Measurements from ENCODE around the gene TNFRSF11A.

TNFRSF11A gene

DNA sequence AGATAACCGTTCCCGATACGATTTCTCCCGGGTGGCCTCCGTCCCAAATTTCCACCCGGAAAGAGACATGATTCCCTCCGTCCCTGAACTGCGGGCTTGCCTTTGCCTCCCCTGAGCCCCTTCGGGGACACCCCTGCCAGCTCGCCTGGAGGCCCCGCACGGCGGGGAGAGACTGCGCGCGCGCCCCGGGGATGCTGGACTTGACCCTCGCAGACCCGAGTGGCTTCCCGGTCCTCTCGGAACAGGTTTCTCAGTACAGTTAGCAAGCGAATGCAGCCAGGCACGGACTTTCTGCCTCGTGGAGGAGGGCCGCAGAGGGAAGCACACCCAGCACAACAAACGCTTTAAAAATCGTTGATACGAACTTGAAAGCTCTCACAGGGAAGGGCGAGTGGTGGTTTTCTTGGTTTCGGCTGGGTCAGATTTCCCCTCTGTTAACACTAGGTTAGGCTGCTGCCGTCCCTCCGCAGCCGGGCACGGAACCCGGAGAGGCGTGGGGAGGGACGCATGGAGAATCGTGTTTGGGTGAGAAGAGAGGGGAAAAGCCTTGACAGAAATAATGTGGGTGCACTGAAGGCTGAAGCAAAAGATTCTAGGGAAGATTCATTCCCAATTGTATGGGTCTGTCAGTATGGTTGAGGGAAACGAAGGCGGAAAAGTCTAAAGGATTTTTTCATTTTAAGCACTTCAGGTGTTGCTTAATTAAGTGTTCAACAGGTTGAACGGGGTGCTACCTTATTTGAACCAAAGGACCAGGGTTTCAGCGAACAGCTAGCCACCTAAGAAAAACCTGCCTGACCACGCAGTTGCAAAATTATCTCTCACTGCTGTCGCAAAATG lies 916 bp downstream of the TNFRSF11A start:
- peak; percentile 20 for DNase-seq (ENCODE audit: low spot score)

DNA sequence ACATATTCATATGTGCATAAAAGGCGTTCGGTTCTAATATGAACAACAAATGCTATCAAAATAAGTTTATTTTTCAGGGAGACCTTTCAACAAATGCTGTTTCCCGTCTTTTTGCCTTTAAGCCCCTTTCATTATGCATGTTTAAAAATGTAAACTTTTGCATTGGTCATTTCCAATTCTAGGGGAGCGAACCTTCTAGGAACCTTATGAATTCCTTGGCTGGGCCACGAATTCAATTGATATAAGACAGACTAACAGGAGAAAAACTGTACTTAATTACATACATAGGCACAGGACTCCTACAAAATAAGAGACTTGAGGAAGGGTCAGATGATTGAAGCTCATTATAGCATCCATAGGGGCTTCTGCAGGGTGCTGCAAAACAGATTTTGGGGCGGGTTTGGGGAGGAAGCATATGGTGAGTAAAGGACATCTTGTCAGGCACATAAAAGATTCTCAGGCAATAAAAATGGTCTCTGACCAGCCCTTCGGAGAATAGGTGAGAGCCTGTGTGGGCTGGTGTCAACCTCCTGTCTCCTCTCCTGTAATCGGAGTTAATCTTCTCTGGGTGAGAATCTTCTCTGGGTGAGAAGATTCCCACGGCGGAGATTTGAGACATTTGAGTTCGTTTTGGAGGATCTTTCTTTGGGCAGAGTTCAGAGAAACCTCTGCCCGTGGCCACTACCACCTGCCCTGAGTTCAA lies 1.7 kb downstream of the TNFRSF11A start:
- DNase-seq (ENCODE audit: low spot score) = no peak

DNA sequence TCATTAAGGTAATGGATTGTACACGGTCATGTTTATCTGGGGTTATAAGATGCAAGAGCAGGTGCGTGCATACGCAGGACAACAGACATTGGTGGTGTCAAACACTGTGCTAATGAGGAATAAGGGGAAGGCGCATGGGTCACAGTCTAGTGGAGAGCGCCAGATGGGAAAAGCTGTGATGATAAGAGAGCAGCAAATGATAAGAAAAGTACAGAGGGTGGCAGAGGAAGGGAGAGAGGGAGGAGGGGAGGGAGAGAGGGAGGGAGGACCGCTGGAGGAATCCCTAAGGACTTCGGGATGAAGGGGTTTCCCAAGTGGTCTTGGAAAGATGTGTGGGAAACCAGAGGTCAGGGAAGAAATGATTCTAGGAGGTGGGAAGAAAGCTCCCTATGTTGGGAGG lies 2.9 kb downstream of the TNFRSF11A start:
- no peak for DNase-seq (ENCODE audit: low spot score)

DNA sequence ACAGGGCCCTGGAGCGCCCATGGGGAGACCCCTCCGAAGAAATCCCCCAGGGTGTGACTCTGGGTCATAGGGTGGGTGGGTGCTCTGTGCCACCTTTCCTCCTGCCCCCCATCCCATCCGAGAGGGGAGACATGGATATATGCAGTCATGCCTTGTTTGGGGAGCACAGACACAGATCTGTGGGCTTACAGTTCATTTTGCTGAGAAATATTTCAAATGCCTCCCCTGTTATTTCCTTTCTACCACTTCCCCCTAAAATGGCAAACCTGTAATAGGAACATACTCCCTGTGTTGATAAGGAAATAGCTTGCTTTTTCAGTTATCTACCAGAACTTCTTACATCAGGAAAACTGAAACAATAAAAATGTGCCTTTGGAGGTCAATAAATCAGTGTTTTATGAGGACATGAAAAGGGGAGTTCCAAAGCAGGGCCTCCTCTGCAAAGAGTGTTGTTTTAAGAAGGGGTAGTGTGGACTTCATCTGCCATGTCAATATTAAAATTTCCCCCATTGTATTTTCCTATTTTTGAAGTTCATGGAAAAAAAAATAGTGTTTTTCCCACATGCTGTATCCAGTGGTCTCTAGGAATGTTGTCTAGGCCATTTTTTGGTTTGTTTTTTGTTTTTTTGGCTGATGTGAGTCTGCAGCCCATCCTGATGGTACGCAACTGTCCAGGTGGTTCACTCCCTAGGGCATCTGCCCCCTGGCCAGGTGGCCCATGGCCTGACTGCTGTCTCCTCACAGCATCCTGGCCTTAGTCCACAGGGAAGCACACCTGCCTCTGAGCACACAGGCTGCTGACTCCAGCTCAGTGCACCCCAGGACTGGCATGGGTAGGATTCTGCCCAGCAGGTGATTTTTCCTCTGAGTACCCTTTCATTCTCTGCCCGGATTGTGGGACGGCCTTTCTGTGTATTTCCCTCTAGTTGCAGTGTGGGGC lies 3.7 kb downstream of the TNFRSF11A start:
- no peak for DNase-seq (ENCODE audit: low spot score)

- DNase-seq (ENCODE audit: low spot score) = peak; percentile 80
Measured at GRCh38 chr18:62329691-62330454, 4.8 kb downstream of the TNFRSF11A start.

- no peak for DNase-seq (ENCODE audit: low spot score)
Measured at GRCh38 chr18:62330650-62331049, 5.5 kb downstream of the TNFRSF11A start.

DNA sequence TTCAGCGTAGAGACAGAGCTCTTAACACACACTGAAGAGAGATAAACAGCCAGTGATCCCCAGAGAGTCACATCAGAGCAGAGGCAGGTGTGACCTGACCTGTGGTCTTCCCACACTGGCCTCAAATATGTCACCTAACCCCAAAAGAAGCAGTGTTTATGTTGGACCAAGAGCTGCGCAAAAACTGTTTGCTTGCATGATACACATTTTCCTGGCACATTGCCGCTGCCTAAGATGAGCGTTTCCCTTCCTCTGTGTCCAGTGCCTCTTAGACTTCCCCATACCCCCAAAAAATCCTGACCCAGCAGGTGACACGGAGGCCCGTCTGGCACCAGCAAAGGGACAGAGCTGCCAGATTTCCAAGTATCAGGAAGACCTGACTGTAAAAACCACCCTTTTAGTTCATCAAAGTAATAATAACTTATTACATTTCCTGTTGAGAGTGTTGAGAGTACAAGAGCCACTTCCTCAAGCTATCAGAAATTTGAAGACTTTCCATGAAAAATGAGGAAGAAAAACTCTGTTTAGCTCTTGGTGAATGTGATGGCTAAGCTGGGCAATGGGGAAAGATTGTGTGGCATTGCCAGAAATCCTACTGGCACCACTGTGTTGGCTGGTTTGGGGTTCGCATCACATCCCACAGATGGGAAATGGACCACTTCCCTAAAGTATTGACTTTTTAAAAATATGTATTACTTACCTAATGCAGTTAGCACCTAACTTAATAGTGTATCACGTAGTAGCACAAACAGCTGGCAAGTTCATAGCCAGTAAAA lies 6.7 kb downstream of the TNFRSF11A start:
- peak; percentile 46 for DNase-seq (ENCODE audit: low spot score)

DNA sequence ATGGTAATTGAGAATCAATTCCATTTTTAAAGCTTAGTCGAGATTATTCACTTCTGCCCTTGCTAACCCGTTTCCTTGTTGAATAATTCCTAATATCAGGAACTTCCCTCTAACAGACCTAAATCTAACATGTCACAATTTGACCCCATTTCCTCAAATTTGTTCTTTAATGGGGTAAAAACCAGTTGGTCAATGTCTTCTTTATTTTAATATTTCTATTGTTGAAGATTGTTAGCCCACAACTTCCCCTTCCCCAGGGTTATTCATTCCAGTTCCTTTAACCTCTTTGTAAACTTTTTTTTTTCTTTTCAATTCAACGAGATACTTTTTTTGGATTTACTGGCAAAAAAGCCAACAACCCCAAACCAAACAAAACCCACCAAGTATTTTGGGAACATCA lies 7.3 kb downstream of the TNFRSF11A start:
- no peak for DNase-seq (ENCODE audit: low spot score)

DNA sequence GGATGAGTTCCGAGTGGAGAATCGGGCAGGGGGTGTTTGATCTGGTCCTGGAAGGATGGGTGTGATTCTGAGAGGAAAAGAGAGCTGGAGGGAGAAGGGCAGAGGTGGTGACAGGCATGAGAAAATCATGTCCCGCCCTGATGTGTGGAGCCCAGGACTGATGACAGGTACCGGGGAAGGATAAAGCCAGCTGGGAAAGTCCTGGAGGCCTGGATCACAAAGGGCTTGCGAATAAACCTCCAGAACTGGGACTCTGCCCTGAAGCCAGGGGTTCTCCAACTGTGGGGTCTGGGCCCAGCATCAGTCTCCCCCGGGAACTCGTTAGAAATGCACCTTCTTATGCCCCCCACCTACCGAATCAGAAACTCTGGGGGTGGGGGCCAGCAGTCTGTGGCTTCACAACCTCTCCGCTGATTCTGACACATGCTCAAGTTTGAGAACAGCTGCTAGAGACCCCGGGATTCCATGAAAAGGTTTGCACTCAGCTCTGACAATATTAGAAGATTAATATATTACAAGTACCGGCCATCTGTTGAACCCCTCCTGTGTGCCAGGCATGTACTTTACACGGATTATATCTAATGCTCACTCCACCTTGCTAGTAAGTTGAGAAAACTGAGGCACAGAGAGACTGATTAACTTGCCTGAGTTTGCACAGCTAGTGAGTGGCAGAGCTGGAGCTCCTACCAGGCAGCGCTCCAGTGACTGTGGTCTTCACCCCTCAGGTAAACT lies 8.0 kb downstream of the TNFRSF11A start:
- no peak for DNase-seq (ENCODE audit: low spot score)

- peak; percentile 42 for DNase-seq (ENCODE audit: low spot score)
Measured at GRCh38 chr18:62334120-62334519, 9.0 kb downstream of the TNFRSF11A start.

- no peak for DNase-seq (ENCODE audit: low spot score)
Measured at GRCh38 chr18:62335494-62335893, 10.4 kb downstream of the TNFRSF11A start.

GRCh38 chr18:62336618-62337017 lies 11.5 kb downstream of the TNFRSF11A start:
- no peak for DNase-seq (ENCODE audit: low spot score)

- no peak for DNase-seq (ENCODE audit: low spot score)
Measured at GRCh38 chr18:62337336-62337735, 12.2 kb downstream of the TNFRSF11A start.

DNA sequence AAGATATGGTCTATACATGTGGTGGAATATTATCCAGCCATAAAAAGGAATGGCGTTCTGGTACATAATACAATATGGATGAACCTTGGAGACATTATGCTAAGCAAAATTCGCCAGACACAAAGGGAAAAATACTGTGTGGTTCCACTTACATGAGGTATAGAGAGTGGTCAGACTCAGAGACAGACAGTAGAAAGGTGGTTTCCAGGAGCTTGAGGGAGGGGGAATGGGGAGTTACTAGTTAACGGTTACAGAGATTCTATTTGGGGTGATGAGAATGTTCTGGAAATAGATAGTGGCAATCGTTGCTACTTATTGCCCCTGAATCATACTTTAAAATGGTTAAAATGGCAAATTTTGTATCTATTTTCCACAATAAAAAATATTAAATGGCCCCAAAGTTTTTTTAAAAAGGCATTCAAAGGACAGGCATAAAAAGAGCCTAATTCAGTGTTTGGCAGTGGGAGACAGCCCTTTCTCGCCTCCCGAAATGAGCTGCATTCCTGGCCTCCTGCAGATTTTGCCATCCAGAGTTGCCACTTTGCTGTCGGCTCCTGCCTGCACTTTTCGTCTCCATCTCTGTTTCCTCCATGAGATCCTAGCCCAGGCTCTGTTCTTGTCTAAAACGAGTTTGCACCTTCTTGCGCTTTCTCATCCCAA lies 13.5 kb downstream of the TNFRSF11A start:
- no peak for DNase-seq (ENCODE audit: low spot score)

DNA sequence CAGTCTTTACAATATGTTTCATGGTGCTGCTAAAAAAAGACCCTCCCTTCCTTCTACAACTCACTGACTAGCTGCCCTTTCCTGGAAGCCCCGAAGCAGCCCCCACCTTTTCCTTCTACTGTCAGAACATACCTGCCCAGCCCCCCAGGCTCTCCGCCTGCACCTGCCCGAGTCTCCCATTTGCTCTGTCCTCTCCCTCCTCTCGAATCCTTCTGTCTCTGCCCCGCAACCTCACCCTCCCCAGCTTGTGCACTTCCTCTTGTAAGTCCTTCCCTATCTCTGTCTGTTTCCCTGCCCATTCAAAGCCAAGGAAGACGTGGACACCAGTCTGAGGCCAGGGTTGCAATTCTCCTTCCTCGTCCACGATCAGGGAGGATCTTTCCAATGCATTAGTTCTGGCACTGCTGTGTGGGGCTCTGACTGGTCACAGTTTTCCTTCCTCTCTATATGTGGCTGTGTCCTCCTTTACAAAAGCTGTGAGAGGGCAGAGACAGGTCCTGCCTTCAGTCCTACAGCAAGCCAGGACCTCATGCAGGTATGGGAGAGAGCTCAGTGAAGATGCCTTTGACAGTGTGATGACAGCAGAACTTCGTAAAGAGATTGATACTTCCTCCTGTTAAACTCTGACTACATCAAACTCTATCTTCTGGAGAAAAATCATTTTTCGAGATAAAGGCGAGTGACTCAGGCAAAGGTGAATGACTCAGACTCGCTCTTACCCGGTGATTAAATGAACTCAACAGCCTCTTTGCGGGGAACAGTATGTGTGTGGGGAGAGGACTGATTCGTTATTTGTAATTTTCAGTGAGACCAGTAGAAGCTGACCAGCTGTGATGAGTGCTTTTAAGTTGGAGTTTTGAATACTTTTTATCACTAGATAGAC lies 14.2 kb downstream of the TNFRSF11A start:
- DNase-seq (ENCODE audit: low spot score) = peak; percentile 49

GRCh38 chr18:62340996-62341395 lies 15.9 kb downstream of the TNFRSF11A start:
- no peak for DNase-seq (ENCODE audit: low spot score)

- DNase-seq (ENCODE audit: low spot score) = no peak
Measured at GRCh38 chr18:62341473-62341872, 16.4 kb downstream of the TNFRSF11A start.

DNA sequence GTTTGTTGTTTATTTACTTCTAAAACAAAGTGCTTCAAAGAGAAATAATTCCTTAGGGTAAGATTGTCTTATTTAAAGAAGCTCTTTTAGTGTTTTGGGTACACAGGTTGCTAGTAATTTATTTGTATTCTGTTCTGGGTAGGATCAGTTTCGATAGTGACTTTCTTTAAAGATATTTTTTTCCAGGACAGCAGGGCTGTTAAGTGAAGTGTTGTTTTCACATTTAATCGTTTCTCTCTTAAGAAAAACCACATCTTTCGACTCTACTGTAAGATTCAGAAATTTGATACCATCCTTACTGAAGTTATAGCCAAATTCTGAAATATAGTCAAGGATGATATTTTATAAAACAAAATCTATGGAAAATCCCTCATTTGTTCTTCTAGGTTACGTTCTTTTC lies 17.8 kb downstream of the TNFRSF11A start:
- no peak for DNase-seq (ENCODE audit: low spot score)

DNA sequence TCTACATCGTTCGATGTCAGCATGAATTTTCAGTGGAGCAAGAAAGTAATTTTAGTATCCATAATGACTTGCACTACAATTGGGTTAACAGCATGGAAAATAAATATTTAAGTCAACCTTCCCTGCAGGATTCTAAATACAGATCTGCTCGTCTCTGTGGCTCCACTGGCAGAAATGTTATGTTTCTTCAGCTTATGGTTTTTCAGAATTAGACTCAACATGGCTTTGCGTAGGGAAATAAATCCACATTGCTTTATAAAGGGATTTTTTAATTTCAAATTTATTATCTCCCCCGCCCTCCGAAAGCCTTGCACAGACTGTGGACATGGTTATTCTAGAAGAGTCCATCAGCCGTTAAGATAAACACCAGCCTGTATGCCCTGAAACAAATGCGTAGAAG lies 18.2 kb downstream of the TNFRSF11A start:
- no peak for DNase-seq (ENCODE audit: low spot score)
